ENCODE results near the gene IFNLR1.

IFNLR1 gene

GRCh38 chr1:24181619-24182018 is 5.5 kb downstream of the IFNLR1 start:
- no peaks in the 10 kb centered on the region for H3K9me2 ChIP-seq (replicated peaks; ENCODE audit: insufficient read depth, low read length)
- H3K27ac ChIP-seq (ENCODE audit: low read depth, low read length): peak overlapping the region; percentile 8; the same call in 1 of the 2 replicates
- H3K9ac ChIP-seq (ENCODE audit: low read length): 0 out of 2 replicates have a peak overlapping the region, but pooled peaks have one; percentile 14
- H4K20me1 ChIP-seq (ENCODE audit: low read depth, low read length): peaks cover 8% of the 10 kb centered on the region; the same call in 1 of the 2 replicates
- no peaks in the 10 kb centered on the region for H3K9me3 ChIP-seq (ENCODE audit: insufficient read depth, low read length)
- H3K27me3 ChIP-seq (ENCODE audit: low read length): no peaks in the 10 kb centered on the region
- TF ChIP-seq CTCF (IDR thresholded peaks at IDR 0.05; ENCODE audit: insufficient read depth, low read length, poor library complexity, severe bottlenecking): no peak
- no peak for TF ChIP-seq EZH2phosphoT487 (conservative IDR thresholded peaks at IDR 0.05; ENCODE audit: low read length)
- H3K4me2 ChIP-seq (ENCODE audit: low read depth, low read length, poor library complexity, severe bottlenecking): peak overlapping the region; percentile 21
- H3K4me3 ChIP-seq (ENCODE audit: insufficient read depth, low read length, poor library complexity, severe bottlenecking): no peak overlapping the region
- peaks cover 29% of the 10 kb centered on the region for H3K36me3 ChIP-seq (ENCODE audit: low read length)
- peaks cover 100% of the 10 kb centered on the region for H3K79me2 ChIP-seq (ENCODE audit: insufficient read depth, low read length)
- H2AFZ ChIP-seq (ENCODE audit: low read depth, low read length, severe bottlenecking): no peak overlapping the region
- H3F3A ChIP-seq (ENCODE audit: insufficient read depth): peaks cover 14% of the 10 kb centered on the region

- H3K79me2 ChIP-seq (ENCODE audit: insufficient read depth, low read length): peaks cover 100% of the 10 kb centered on the region
These were observed 6.4 kb downstream of the IFNLR1 start for GRCh38 chr1:24180676-24181075.

DNA sequence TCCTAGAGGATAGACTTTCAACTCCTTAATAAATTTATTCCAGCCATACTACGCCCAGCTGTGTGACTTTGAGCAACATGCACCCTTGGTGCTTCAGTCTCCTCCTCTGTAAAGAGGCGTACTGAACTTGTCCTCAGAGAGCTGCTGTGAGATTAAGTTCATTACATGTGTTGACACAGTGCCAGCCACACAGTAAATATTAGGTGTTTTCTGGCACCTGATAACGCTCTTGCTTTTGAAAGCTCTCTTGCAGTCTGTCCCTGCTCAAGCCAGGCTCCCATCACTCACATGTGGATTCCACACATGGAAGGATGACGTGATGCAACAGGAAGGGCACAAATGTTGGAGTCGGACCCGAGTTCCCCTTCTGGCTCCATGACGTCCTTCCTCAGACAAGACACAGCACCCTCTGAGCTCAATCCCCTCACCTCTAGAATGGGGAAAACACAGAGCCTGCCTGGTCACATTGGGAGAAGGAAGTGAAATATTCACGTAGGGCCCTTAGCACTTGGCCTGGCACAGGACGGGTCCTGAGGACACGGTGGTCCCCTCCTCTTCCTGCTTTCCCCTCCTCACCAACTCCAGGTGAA is 7.7 kb downstream of the IFNLR1 start:
- TF ChIP-seq CTCF (IDR thresholded peaks at IDR 0.05; ENCODE audit: insufficient read depth, low read length, poor library complexity, severe bottlenecking) (no peak), EZH2phosphoT487 (conservative IDR thresholded peaks at IDR 0.05; ENCODE audit: low read length) (no peak)
- Histone ChIP-seq H3K36me3 (ENCODE audit: low read length) (peaks cover 37% of the 10 kb centered on the region), H4K20me1 (ENCODE audit: low read depth, low read length) (peaks cover 14% of the 10 kb centered on the region; the same call in 1 of the 2 replicates), H3K9me3 (ENCODE audit: insufficient read depth, low read length) (no peaks in the 10 kb centered on the region), H3K79me2 (ENCODE audit: insufficient read depth, low read length) (peaks cover 100% of the 10 kb centered on the region), H3K4me2 (ENCODE audit: low read depth, low read length, poor library complexity, severe bottlenecking) (peak overlapping the region; percentile 15), H3K9me2 (replicated peaks; ENCODE audit: insufficient read depth, low read length) (no peaks in the 10 kb centered on the region), H3K27me3 (ENCODE audit: low read length) (no peaks in the 10 kb centered on the region), H3K4me3 (ENCODE audit: insufficient read depth, low read length, poor library complexity, severe bottlenecking) (no peak overlapping the region), H3F3A (ENCODE audit: insufficient read depth) (peaks cover 22% of the 10 kb centered on the region), H2AFZ (ENCODE audit: low read depth, low read length, severe bottlenecking) (no peak overlapping the region), H3K9ac (ENCODE audit: low read length) (no peak overlapping the region; the same call in 1 of the 2 replicates), H3K27ac (ENCODE audit: low read depth, low read length) (peak overlapping the region; percentile 15; the same call in 1 of the 2 replicates)

More at GRCh38 chr1:24180676-24181075, 6.4 kb downstream of the IFNLR1 start:
- H3K9ac ChIP-seq (ENCODE audit: low read length): peak overlapping the region; percentile 13; the same call in 1 of the 2 replicates
- H3K4me2 ChIP-seq (ENCODE audit: low read depth, low read length, poor library complexity, severe bottlenecking): peak overlapping the region; percentile 21
- no peak overlapping the region for H2AFZ ChIP-seq (ENCODE audit: low read depth, low read length, severe bottlenecking)
- TF ChIP-seq CTCF (IDR thresholded peaks at IDR 0.05; ENCODE audit: insufficient read depth, low read length, poor library complexity, severe bottlenecking) (no peak), EZH2phosphoT487 (conservative IDR thresholded peaks at IDR 0.05; ENCODE audit: low read length) (no peak)
- H3F3A ChIP-seq (ENCODE audit: insufficient read depth): peaks cover 23% of the 10 kb centered on the region
- H3K9me3 ChIP-seq (ENCODE audit: insufficient read depth, low read length): no peaks in the 10 kb centered on the region
- H3K4me3 ChIP-seq (ENCODE audit: insufficient read depth, low read length, poor library complexity, severe bottlenecking): no peak overlapping the region
- H4K20me1 ChIP-seq (ENCODE audit: low read depth, low read length): peaks cover 11% of the 10 kb centered on the region; the same call in 1 of the 2 replicates
- no peaks in the 10 kb centered on the region for H3K9me2 ChIP-seq (replicated peaks; ENCODE audit: insufficient read depth, low read length)
- no peaks in the 10 kb centered on the region for H3K27me3 ChIP-seq (ENCODE audit: low read length)
- peaks cover 34% of the 10 kb centered on the region for H3K36me3 ChIP-seq (ENCODE audit: low read length)
- peak overlapping the region; percentile 8; the same call in 1 of the 2 replicates for H3K27ac ChIP-seq (ENCODE audit: low read depth, low read length)

Data from SU-DHL-6 (cell line).